Measurements from ENCODE around the gene CAMSAP2. TPM values are rescaled to one million over a fixed set of nuclear protein-coding genes. Genes with fewer than 3 reads are reported as not detected.

The CAMSAP2 gene
- total and polyA plus RNA-seq, 2 of the 4 experiments (the other 2 are of a cell fraction) = 8.3 to 29.4 TPM

DNA sequence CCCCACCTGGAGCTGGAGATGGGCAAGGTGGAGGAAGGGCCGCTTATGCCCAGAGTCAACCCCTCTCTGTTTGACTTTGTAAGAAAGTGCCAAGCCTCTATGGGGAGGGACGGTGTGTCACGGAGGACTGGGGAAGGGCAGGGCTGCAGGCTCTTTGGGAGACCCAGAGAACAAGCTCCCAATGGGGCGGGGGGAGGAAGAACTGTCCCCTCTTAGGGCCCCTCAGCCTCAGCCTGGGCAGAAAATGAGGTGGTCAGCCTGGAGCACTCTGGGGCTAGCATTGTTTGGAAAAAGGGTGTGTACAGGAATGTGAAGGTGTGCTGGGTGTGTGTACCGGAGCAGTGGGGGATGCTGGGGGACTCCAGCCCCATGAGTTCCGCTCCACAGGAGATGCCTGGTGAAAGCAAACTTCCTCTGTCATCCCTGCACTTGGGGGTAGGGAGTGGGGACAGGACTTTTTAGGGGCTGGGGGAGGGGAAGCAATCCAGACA, 154.8 kb downstream of the CAMSAP2 start:
- Histone ChIP-seq H3K79me1 (ENCODE audit: low read depth in 1 of 2, low read length in 2 of 2) (no peaks in the 10 kb centered on the region), H2BK5ac (ENCODE audit: low read depth, low read length, poor library complexity, severe bottlenecking) (no peak overlapping the region), H3K18ac (ENCODE audit: low read depth, low read length) (no peak overlapping the region), H4K20me1 (ENCODE audit: insufficient read depth, low read length) (no peaks in the 10 kb centered on the region; the same call in 1 of the 2 replicates), H4K5ac (ENCODE audit: low read depth, low read length) (no peak overlapping the region), H4K91ac (ENCODE audit: insufficient read depth, low read depth, low read length) (no peak overlapping the region), H2BK15ac (ENCODE audit: low read depth, low read length) (no peak overlapping the region), H3K9ac (ENCODE audit: low read depth, low read length) (no peak overlapping the region), H3K4ac (ENCODE audit: low read depth, low read length) (no peak overlapping the region), H3K4me2 (ENCODE audit: low read depth, low read length) (no peak overlapping the region), H3K36me3 (ENCODE audit: control insufficient read depth, insufficient read depth, low read length) (no peaks in the 10 kb centered on the region), H3K14ac (replicated peaks; ENCODE audit: low read depth, low read length) (no peak overlapping the region), H2AFZ (replicated peaks; ENCODE audit: low read length, poor library complexity) (no peak overlapping the region), H3K27ac (ENCODE audit: insufficient read depth, low read length) (no peak overlapping the region), H3K4me1 (ENCODE audit: control insufficient read depth, insufficient read depth, low read length) (peaks cover 3% of the 10 kb centered on the region; the same call in 1 of the 2 replicates), H3K9me3 (ENCODE audit: control insufficient read depth, insufficient read depth, low read length) (no peaks in the 10 kb centered on the region), H3K4me3 (ENCODE audit: insufficient read depth, low read depth, low read length) (no peak overlapping the region), H3K56ac (ENCODE audit: extremely low read depth, insufficient read depth, low read length) (no peak overlapping the region), H3K27me3 (ENCODE audit: control insufficient read depth, insufficient read depth, low read length) (peaks cover 55% of the 10 kb centered on the region), H4K8ac (ENCODE audit: low read depth in 2 of 2, low read length in 2 of 2) (no peak overlapping the region), H2BK20ac (ENCODE audit: low read depth, low read length) (no peak overlapping the region), H3K9me1 (ENCODE audit: insufficient read depth, low read length) (peaks cover 3% of the 10 kb centered on the region; the same call in 1 of the 2 replicates), H2AK5ac (ENCODE audit: low read depth, low read length) (no peak overlapping the region), H2BK120ac (ENCODE audit: low read depth, low read length) (no peak overlapping the region), H2AK9ac (replicated peaks; ENCODE audit: low read depth, low read length, poor library complexity) (no peak overlapping the region), H3K23ac (ENCODE audit: low read depth, low read length) (no peak overlapping the region)
- CTCF ChIA-PET = no interaction called here
- no CpG with 5 or more reads among the region's 6 CpGs for WGBS, 2 experiments (ENCODE audit: extremely low coverage in 2 of 2, insufficient read length in 1 of 2)
- ATAC-seq (ENCODE audit: low read depth) (no peak), DNase-seq (no peak)
- intact Hi-C loops (cut with micrococcal nuclease) (no loop called here), dilution Hi-C loops (cut with HindIII; ENCODE audit: low sequenced_read_pairs, unreplicated experiment) (no loop called here), in situ Hi-C loops (cut with MboI; ENCODE audit: low sequenced_read_pairs) (no loop called here)
- BruUV-seq (replicated peaks) = no TSS peak
- TF ChIP-seq, protein P1, sequence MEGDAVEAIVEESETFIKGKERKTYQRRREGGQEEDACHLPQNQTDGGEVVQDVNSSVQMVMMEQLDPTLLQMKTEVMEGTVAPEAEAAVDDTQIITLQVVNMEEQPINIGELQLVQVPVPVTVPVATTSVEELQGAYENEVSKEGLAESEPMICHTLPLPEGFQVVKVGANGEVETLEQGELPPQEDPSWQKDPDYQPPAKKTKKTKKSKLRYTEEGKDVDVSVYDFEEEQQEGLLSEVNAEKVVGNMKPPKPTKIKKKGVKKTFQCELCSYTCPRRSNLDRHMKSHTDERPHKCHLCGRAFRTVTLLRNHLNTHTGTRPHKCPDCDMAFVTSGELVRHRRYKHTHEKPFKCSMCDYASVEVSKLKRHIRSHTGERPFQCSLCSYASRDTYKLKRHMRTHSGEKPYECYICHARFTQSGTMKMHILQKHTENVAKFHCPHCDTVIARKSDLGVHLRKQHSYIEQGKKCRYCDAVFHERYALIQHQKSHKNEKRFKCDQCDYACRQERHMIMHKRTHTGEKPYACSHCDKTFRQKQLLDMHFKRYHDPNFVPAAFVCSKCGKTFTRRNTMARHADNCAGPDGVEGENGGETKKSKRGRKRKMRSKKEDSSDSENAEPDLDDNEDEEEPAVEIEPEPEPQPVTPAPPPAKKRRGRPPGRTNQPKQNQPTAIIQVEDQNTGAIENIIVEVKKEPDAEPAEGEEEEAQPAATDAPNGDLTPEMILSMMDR (conservative IDR thresholded peaks at IDR 0.05; ENCODE audit: low read depth, low read length) = no peak
- TF ChIP-seq MAFK (IDR thresholded peaks at IDR 0.05; ENCODE audit: low read depth, low read length) (no peak), RAD21 (IDR thresholded peaks at IDR 0.05; ENCODE audit: low read length) (no peak), RCOR1 (IDR thresholded peaks at IDR 0.05; ENCODE audit: insufficient replicate concordance, low read length) (no peak), FOS (IDR thresholded peaks at IDR 0.05; ENCODE audit: low read depth, low read length) (no peak)
- TF ChIP-seq, protein P2, sequence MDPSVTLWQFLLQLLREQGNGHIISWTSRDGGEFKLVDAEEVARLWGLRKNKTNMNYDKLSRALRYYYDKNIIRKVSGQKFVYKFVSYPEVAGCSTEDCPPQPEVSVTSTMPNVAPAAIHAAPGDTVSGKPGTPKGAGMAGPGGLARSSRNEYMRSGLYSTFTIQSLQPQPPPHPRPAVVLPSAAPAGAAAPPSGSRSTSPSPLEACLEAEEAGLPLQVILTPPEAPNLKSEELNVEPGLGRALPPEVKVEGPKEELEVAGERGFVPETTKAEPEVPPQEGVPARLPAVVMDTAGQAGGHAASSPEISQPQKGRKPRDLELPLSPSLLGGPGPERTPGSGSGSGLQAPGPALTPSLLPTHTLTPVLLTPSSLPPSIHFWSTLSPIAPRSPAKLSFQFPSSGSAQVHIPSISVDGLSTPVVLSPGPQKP (IDR thresholded peaks at IDR 0.05; ENCODE audit: borderline replicate concordance, low read depth, low read length) = no peak
- POLR2A ChIA-PET (ENCODE audit: unreplicated experiment) = no interaction called here

All from IMR-90 (cell line).